ENCODE measurements around the gene PRPF40B. TPM values are rescaled to one million over a fixed set of nuclear protein-coding genes. Genes with fewer than 3 reads are reported as not detected.
A peak's percentile ranks its signal among the peaks of the same experiment; 100 is the strongest.

Gene PRPF40B
- total and polyA plus RNA-seq, 4 donors = 11.1 to 42.2 (median 28.3) TPM

GRCh38 chr12:49674318-49674981, 51.1 kb downstream of the PRPF40B start:
- H3K4me1 ChIP-seq (ENCODE audit: control insufficient read depth, insufficient read depth, low read length) = peaks cover 42% of the 10 kb centered on the region
- peak overlapping the region; percentile 93 for H3K27ac ChIP-seq (ENCODE audit: low read depth, low read length)
- no peak overlapping the region for H3K4me3 ChIP-seq (ENCODE audit: low read depth, low read length)
- H3K27me3 ChIP-seq (ENCODE audit: control insufficient read depth, insufficient read depth, low read length) = no peaks in the 10 kb centered on the region
- peak in 1 of 6 donors; percentile 18 for DNase-seq (ENCODE audit: low read depth in 4 of 6, low spot score in 6 of 6)
- no peaks in the 10 kb centered on the region for H3K9me3 ChIP-seq (ENCODE audit: control insufficient read depth, insufficient read depth, low read length)
- 58% methylated on average over 4 of the region's 4 CpGs for WGBS (ENCODE audit: insufficient coverage)
- H3K36me3 ChIP-seq (ENCODE audit: control insufficient read depth, insufficient read depth, low read length) = no peaks in the 10 kb centered on the region

- no peak for DNase-seq (ENCODE audit: low read depth in 4 of 6, low spot score in 6 of 6)
- 82% methylated on average over 7 of the region's 7 CpGs for WGBS (ENCODE audit: insufficient coverage)
- H3K4me1 ChIP-seq (ENCODE audit: control insufficient read depth, insufficient read depth, low read length) = peaks cover 42% of the 10 kb centered on the region
- no peaks in the 10 kb centered on the region for H3K36me3 ChIP-seq (ENCODE audit: control insufficient read depth, insufficient read depth, low read length)
- no peaks in the 10 kb centered on the region for H3K9me3 ChIP-seq (ENCODE audit: control insufficient read depth, insufficient read depth, low read length)
- no peaks in the 10 kb centered on the region for H3K27me3 ChIP-seq (ENCODE audit: control insufficient read depth, insufficient read depth, low read length)
- H3K4me3 ChIP-seq (ENCODE audit: low read depth, low read length) = no peak overlapping the region
- H3K27ac ChIP-seq (ENCODE audit: low read depth, low read length) = peak overlapping the region; percentile 34
These were observed 51.8 kb downstream of the PRPF40B start for GRCh38 chr12:49675137-49675536.

GRCh38 chr12:49678711-49679110, 55.4 kb downstream of the PRPF40B start:
- no peak overlapping the region for H3K27ac ChIP-seq (ENCODE audit: low read depth, low read length)
- H3K4me3 ChIP-seq (ENCODE audit: low read depth, low read length) = no peak overlapping the region
- DNase-seq (ENCODE audit: low read depth in 4 of 6, low spot score in 6 of 6) = no peak
- H3K4me1 ChIP-seq (ENCODE audit: control insufficient read depth, insufficient read depth, low read length) = peaks cover 16% of the 10 kb centered on the region
- WGBS (ENCODE audit: insufficient coverage) = no CpG with 5 or more reads among the region's 3 CpGs
- no peaks in the 10 kb centered on the region for H3K9me3 ChIP-seq (ENCODE audit: control insufficient read depth, insufficient read depth, low read length)
- no peaks in the 10 kb centered on the region for H3K36me3 ChIP-seq (ENCODE audit: control insufficient read depth, insufficient read depth, low read length)
- H3K27me3 ChIP-seq (ENCODE audit: control insufficient read depth, insufficient read depth, low read length) = no peaks in the 10 kb centered on the region

GRCh38 chr12:49680075-49680474, 56.7 kb downstream of the PRPF40B start:
- 100% methylated on average over 1 of the region's 1 CpG for WGBS (ENCODE audit: insufficient coverage)
- H3K27ac ChIP-seq (ENCODE audit: low read depth, low read length) = no peak overlapping the region
- DNase-seq (ENCODE audit: low read depth in 4 of 6, low spot score in 6 of 6) = no peak

GRCh38 chr12:49683599-49684309, 60.4 kb downstream of the PRPF40B start:
- no peaks in the 10 kb centered on the region for H3K27me3 ChIP-seq (ENCODE audit: control insufficient read depth, insufficient read depth, low read length)
- DNase-seq (ENCODE audit: low read depth in 4 of 6, low spot score in 6 of 6) = no peak
- no peaks in the 10 kb centered on the region for H3K4me1 ChIP-seq (ENCODE audit: control insufficient read depth, insufficient read depth, low read length)
- 72% methylated on average over 2 of the region's 3 CpGs for WGBS (ENCODE audit: insufficient coverage)
- no peak overlapping the region for H3K4me3 ChIP-seq (ENCODE audit: low read depth, low read length)
- no peaks in the 10 kb centered on the region for H3K36me3 ChIP-seq (ENCODE audit: control insufficient read depth, insufficient read depth, low read length)
- H3K9me3 ChIP-seq (ENCODE audit: control insufficient read depth, insufficient read depth, low read length) = no peaks in the 10 kb centered on the region
- no peak overlapping the region for H3K27ac ChIP-seq (ENCODE audit: low read depth, low read length)

More at GRCh38 chr12:49680075-49680474, 56.7 kb downstream of the PRPF40B start:
- Histone ChIP-seq H3K4me1 (ENCODE audit: control insufficient read depth, insufficient read depth, low read length) (peaks cover 3% of the 10 kb centered on the region), H3K4me3 (ENCODE audit: low read depth, low read length) (no peak overlapping the region), H3K27me3 (ENCODE audit: control insufficient read depth, insufficient read depth, low read length) (no peaks in the 10 kb centered on the region), H3K9me3 (ENCODE audit: control insufficient read depth, insufficient read depth, low read length) (no peaks in the 10 kb centered on the region), H3K36me3 (ENCODE audit: control insufficient read depth, insufficient read depth, low read length) (no peaks in the 10 kb centered on the region)

GRCh38 chr12:49684310-49684854, 61.0 kb downstream of the PRPF40B start:
- Histone ChIP-seq H3K36me3 (ENCODE audit: control insufficient read depth, insufficient read depth, low read length) (no peaks in the 10 kb centered on the region), H3K4me1 (ENCODE audit: control insufficient read depth, insufficient read depth, low read length) (no peaks in the 10 kb centered on the region), H3K27ac (ENCODE audit: low read depth, low read length) (no peak overlapping the region), H3K4me3 (ENCODE audit: low read depth, low read length) (no peak overlapping the region), H3K9me3 (ENCODE audit: control insufficient read depth, insufficient read depth, low read length) (no peaks in the 10 kb centered on the region), H3K27me3 (ENCODE audit: control insufficient read depth, insufficient read depth, low read length) (no peaks in the 10 kb centered on the region)
- DNase-seq (ENCODE audit: low read depth in 4 of 6, low spot score in 6 of 6) = peak in 1 of 6 donors; percentile 8
- 67% methylated on average over 4 of the region's 5 CpGs for WGBS (ENCODE audit: insufficient coverage)

GRCh38 chr12:49687941-49688340, 64.6 kb downstream of the PRPF40B start:
- Histone ChIP-seq H3K9me3 (ENCODE audit: control insufficient read depth, insufficient read depth, low read length) (no peaks in the 10 kb centered on the region), H3K27me3 (ENCODE audit: control insufficient read depth, insufficient read depth, low read length) (no peaks in the 10 kb centered on the region), H3K36me3 (ENCODE audit: control insufficient read depth, insufficient read depth, low read length) (no peaks in the 10 kb centered on the region), H3K27ac (ENCODE audit: low read depth, low read length) (no peak overlapping the region), H3K4me3 (ENCODE audit: low read depth, low read length) (no peak overlapping the region), H3K4me1 (ENCODE audit: control insufficient read depth, insufficient read depth, low read length) (peaks cover 3% of the 10 kb centered on the region)
- DNase-seq (ENCODE audit: low read depth in 4 of 6, low spot score in 6 of 6) = no peak
- WGBS (ENCODE audit: insufficient coverage) = 100% methylated on average over 1 of the region's 2 CpGs

GRCh38 chr12:49689237-49689636, 65.9 kb downstream of the PRPF40B start:
- Histone ChIP-seq H3K4me1 (ENCODE audit: control insufficient read depth, insufficient read depth, low read length) (peaks cover 3% of the 10 kb centered on the region), H3K27ac (ENCODE audit: low read depth, low read length) (no peak overlapping the region), H3K9me3 (ENCODE audit: control insufficient read depth, insufficient read depth, low read length) (no peaks in the 10 kb centered on the region), H3K4me3 (ENCODE audit: low read depth, low read length) (no peak overlapping the region), H3K36me3 (ENCODE audit: control insufficient read depth, insufficient read depth, low read length) (no peaks in the 10 kb centered on the region), H3K27me3 (ENCODE audit: control insufficient read depth, insufficient read depth, low read length) (no peaks in the 10 kb centered on the region)
- WGBS (ENCODE audit: insufficient coverage) = 89% methylated on average over 1 of the region's 2 CpGs
- no peak for DNase-seq (ENCODE audit: low read depth in 4 of 6, low spot score in 6 of 6)

- Histone ChIP-seq H3K36me3 (ENCODE audit: control insufficient read depth, insufficient read depth, low read length) (no peaks in the 10 kb centered on the region), H3K4me3 (ENCODE audit: low read depth, low read length) (no peak overlapping the region), H3K27ac (ENCODE audit: low read depth, low read length) (no peak overlapping the region), H3K4me1 (ENCODE audit: control insufficient read depth, insufficient read depth, low read length) (peaks cover 3% of the 10 kb centered on the region), H3K9me3 (ENCODE audit: control insufficient read depth, insufficient read depth, low read length) (no peaks in the 10 kb centered on the region), H3K27me3 (ENCODE audit: control insufficient read depth, insufficient read depth, low read length) (no peaks in the 10 kb centered on the region)
- no peak for DNase-seq (ENCODE audit: low read depth in 4 of 6, low spot score in 6 of 6)
These were observed 66.4 kb downstream of the PRPF40B start for GRCh38 chr12:49689785-49690184.

- H3K36me3 ChIP-seq (ENCODE audit: control insufficient read depth, insufficient read depth, low read length) = no peaks in the 10 kb centered on the region
- H3K27ac ChIP-seq (ENCODE audit: low read depth, low read length) = no peak overlapping the region
- no peak overlapping the region for H3K4me3 ChIP-seq (ENCODE audit: low read depth, low read length)
- no peak for DNase-seq (ENCODE audit: low read depth in 4 of 6, low spot score in 6 of 6)
- 60% methylated on average over 3 of the region's 3 CpGs for WGBS (ENCODE audit: insufficient coverage)
- H3K9me3 ChIP-seq (ENCODE audit: control insufficient read depth, insufficient read depth, low read length) = no peaks in the 10 kb centered on the region
- H3K4me1 ChIP-seq (ENCODE audit: control insufficient read depth, insufficient read depth, low read length) = peaks cover 3% of the 10 kb centered on the region
- no peaks in the 10 kb centered on the region for H3K27me3 ChIP-seq (ENCODE audit: control insufficient read depth, insufficient read depth, low read length)
These were observed 69.5 kb downstream of the PRPF40B start for GRCh38 chr12:49692851-49693250.

Measured in spinal cord (tissue), 10 donors.